Natural killer cell (primary cell): ENCODE results near the gene ZNG1F. TPM values are rescaled to one million over a fixed set of nuclear protein-coding genes. Genes with fewer than 3 reads are reported as not detected.
"Not testable (repeated sequence)": the region's sequence is repeated elsewhere in the genome, so short reads cannot be mapped to it uniquely, and the experiment has no call there.

Experiments used
- ATAC-seq, 3 donors: fragments of 150-1000 bp in 2 of 3; fragments of 200-7000 bp in 1 of 3; cut with Tn5 transposase; 1 replicate in 1 of 3; 2 replicates in 2 of 3; pipeline ENCODE4 v1.10.0; 2021; ENCODE audit warnings: mild to moderate bottlenecking in 2 of 3, moderate library complexity in 2 of 3
- DNase-seq, 2 donors: peaks; one replicate each; pipeline versions ENCODE4 v3.0.0 to v3.0.0-alpha.2; 2013 to 2021; ENCODE audit warnings: mixed read lengths in 1 of 2
- H3K27ac ChIP-seq: one replicate; pipeline ENCODE4 v1.5.1; 2013; ENCODE audit warnings: mild to moderate bottlenecking, low read length
- H3K27me3 ChIP-seq: one replicate; pipeline ENCODE4 v1.6.1; 2013; ENCODE audit warnings: low read length; ENCODE audit not compliant: control insufficient read depth, insufficient read depth
- H3K36me3 ChIP-seq: one replicate; pipeline ENCODE4 v1.6.1; 2013; ENCODE audit warnings: low read length; ENCODE audit not compliant: control insufficient read depth, insufficient read depth
- H3K4me1 ChIP-seq: one replicate; pipeline ENCODE4 v1.6.1; 2013; ENCODE audit warnings: low read length; ENCODE audit not compliant: control insufficient read depth, insufficient read depth
- H3K4me3 ChIP-seq: one replicate; pipeline ENCODE4 v1.5.1; 2013; ENCODE audit warnings: low read length
- H3K9me3 ChIP-seq: one replicate; pipeline ENCODE4 v1.6.1; 2013; ENCODE audit warnings: low read length; ENCODE audit not compliant: control insufficient read depth, insufficient read depth
- H3K27ac Mint-ChIP-seq, 2 donors: one replicate each; pipeline ENCODE4 v1.8.0; 2022; ENCODE audit warnings: mild to moderate bottlenecking in 2 of 2, mixed read lengths in 2 of 2, moderate library complexity in 1 of 2
- H3K27me3 Mint-ChIP-seq, 2 donors: one replicate each; pipeline ENCODE4 v1.8.0; 2022; ENCODE audit warnings: low read depth in 2 of 2, mixed read lengths in 2 of 2
- H3K36me3 Mint-ChIP-seq: one replicate; pipeline ENCODE4 v1.8.0; 2022; ENCODE audit warnings: mixed read lengths
- H3K4me1 Mint-ChIP-seq, 2 donors: one replicate each; pipeline ENCODE4 v1.8.0; 2022; ENCODE audit warnings: mixed read lengths in 2 of 2
- H3K4me3 Mint-ChIP-seq: one replicate; pipeline ENCODE4 v1.8.0; 2022; ENCODE audit warnings: mild to moderate bottlenecking, moderate library complexity, mixed read lengths
- H3K9me3 Mint-ChIP-seq, 2 donors: one replicate each; pipeline ENCODE4 v1.8.0; 2022; ENCODE audit warnings: mixed read lengths in 2 of 2
- WGBS: methylation state at CpG from one replicate; pipeline ENCODE4 v1.1.7; 2013; ENCODE audit warnings: missing lambda C conversion rate; ENCODE audit not compliant: insufficient coverage; 5-methylcytosine and 5-hydroxymethylcytosine counted together
- intact Hi-C: fragments of 100-400 bp; cut with micrococcal nuclease; formaldehyde crosslinking; loops from one replicate; pipeline ENCODE4 v1.14.2; 2022
- total RNA-seq, 4 donors: library from RNA; stranded (reverse); fragments of 120-200 nt in 1 of 4; gene quantifications; one replicate each; pipeline versions ENCODE4 v1.2.3 to v1.2.4, GENCODE V29; 2013 to 2022
- TF ChIP-seq, protein P1 (sequence below): fragments of 200-600 bp; IDR thresholded peaks from one replicate; pipeline ENCODE4 v1.8.0; 2022; ENCODE audit warnings: antibody characterized with exemption

ZNG1F gene
- total RNA-seq, 3 donors from 2014 or later (not counting 1 experiment from before 2014, with no cell fraction given): 7.4 to 11.0 (median 8.3) TPM

DNA sequence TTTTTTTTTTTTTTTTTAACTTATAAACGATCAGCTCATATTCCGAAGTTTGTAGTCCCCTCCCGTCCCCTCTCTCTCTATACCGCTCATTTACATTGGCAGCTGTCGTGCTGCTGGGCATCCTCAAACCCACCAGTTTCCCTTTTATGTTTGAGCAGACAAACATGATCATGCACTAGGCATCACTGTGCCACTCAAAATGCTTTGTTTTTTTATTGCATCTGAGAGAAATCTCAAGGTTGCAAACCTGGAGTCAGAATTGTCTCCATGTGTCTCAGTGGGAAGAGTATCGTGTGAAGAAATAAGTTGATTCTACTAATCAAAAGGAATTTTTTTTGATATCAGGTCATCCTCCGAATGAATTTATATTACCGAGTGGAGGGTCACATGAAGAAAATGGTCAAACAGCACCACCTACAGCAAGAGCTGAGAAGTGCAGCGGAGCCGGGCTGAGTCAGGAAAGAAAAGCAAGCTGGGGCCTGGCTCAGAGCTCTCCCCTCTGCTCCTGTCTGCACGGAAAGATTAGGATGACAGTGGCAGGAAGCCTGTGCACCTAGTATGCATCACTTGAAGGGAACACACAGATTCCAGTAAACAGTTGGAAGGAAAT is 100.6 kb downstream of the ZNG1F start:
- intact Hi-C loops, H3K4me1 Mint-ChIP-seq, H3K27me3 ChIP-seq, H3K4me1 ChIP-seq, H3K9me3 Mint-ChIP-seq, H3K4me3 ChIP-seq, DNase-seq, H3K36me3 Mint-ChIP-seq, H3K4me3 Mint-ChIP-seq, H3K27ac Mint-ChIP-seq, H3K9me3 ChIP-seq, H3K36me3 ChIP-seq, H3K27ac ChIP-seq: not testable (repeated sequence)
- ATAC-seq: peak; percentile 78 to 97 (median 95)
- TF ChIP-seq, protein P1, sequence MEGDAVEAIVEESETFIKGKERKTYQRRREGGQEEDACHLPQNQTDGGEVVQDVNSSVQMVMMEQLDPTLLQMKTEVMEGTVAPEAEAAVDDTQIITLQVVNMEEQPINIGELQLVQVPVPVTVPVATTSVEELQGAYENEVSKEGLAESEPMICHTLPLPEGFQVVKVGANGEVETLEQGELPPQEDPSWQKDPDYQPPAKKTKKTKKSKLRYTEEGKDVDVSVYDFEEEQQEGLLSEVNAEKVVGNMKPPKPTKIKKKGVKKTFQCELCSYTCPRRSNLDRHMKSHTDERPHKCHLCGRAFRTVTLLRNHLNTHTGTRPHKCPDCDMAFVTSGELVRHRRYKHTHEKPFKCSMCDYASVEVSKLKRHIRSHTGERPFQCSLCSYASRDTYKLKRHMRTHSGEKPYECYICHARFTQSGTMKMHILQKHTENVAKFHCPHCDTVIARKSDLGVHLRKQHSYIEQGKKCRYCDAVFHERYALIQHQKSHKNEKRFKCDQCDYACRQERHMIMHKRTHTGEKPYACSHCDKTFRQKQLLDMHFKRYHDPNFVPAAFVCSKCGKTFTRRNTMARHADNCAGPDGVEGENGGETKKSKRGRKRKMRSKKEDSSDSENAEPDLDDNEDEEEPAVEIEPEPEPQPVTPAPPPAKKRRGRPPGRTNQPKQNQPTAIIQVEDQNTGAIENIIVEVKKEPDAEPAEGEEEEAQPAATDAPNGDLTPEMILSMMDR: peak; percentile 60
- peaks cover 15 to 24% of the 10 kb centered on the region in 2 donors for H3K27me3 Mint-ChIP-seq
- 10% methylated on average over 7 of the region's 11 CpGs for WGBS

DNA sequence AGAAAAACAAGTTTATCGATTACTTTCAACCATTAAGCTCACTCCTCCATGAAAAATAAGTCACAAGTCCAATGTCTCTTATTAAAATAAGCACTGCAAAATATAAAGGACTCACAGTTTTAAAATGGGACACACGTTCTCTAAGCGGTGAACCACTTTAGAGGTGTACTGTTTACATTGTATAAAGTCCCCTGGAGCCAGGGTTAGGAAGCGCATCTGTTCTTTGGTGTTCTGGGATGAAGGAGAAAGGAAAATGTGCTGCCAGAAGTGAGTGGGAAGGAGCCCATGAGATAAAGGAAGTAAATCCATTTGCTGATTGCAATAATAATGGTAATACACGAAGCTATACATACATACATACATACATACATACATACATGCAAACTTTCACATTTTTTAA is 101.2 kb downstream of the ZNG1F start:
- H3K27me3 ChIP-seq, DNase-seq, H3K4me3 Mint-ChIP-seq, intact Hi-C loops, H3K27ac ChIP-seq, ATAC-seq, H3K4me1 ChIP-seq, H3K4me1 Mint-ChIP-seq, H3K27ac Mint-ChIP-seq, H3K9me3 ChIP-seq, H3K36me3 Mint-ChIP-seq, H3K4me3 ChIP-seq, H3K36me3 ChIP-seq, H3K9me3 Mint-ChIP-seq: not testable (repeated sequence)
- peaks cover 16 to 27% of the 10 kb centered on the region in 2 donors for H3K27me3 Mint-ChIP-seq
- WGBS: no CpG with 5 or more reads among the region's 5 CpGs

DNA sequence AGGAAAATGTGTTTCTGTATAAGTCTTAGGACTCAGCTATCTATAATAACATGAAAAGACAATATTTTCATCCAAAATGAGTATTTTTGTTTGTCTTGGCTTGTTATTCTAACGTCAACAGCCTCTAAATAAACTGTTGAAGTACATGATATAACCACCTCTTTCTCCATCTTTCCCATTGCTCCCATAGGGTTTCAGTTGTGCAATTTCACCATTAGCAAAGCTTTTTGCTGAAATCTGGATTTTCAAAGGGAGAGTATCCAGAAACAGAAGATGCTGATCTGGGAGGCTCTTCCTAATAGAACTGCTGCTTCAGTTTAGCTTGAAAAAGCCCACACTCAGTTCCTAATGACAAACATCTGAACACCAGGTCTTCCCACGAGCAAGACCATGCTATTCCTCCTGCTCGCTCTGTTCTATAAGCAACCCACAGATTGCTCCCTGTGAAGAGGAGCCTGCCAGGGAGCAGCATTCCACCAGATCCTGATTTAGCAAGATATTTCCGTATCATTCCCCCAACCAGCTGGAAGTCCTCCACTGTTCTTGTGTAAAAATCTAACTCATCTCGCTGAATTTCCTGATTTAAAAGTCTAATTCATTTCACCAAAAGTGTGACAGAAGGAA is 101.8 kb downstream of the ZNG1F start:
- H3K36me3 Mint-ChIP-seq, H3K9me3 ChIP-seq, H3K4me1 ChIP-seq, H3K4me1 Mint-ChIP-seq, H3K4me3 Mint-ChIP-seq, intact Hi-C loops, ATAC-seq, H3K27ac ChIP-seq, DNase-seq, H3K4me3 ChIP-seq, H3K9me3 Mint-ChIP-seq, H3K36me3 ChIP-seq, H3K27ac Mint-ChIP-seq, H3K27me3 ChIP-seq: not testable (repeated sequence)
- H3K27me3 Mint-ChIP-seq: peaks cover 22 to 33% of the 10 kb centered on the region in 2 donors
- 86% methylated on average over 3 of the region's 5 CpGs for WGBS

DNA sequence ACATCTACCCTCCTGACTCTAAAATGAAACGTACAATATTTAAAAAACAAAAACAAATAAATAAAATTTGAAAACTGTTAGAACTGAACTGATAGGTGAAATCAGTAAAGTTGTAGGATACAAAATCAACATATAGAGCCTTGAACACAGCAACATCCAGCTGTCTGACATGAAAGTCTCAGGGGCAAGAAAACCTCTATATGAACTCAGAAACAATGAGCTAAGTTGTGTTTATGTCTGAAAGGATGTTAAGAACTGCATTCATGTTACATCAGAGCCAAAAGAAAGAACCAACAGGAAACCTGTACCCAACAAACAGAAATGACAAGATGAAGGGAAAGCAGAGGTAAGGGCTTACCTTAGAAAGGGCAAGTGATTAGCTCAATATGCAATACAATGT is 102.4 kb downstream of the ZNG1F start:
- H3K36me3 ChIP-seq, H3K9me3 ChIP-seq, H3K4me1 Mint-ChIP-seq, H3K4me3 ChIP-seq, ATAC-seq, H3K27me3 ChIP-seq, intact Hi-C loops, H3K27ac ChIP-seq, DNase-seq, H3K4me1 ChIP-seq, H3K27ac Mint-ChIP-seq, H3K9me3 Mint-ChIP-seq, H3K36me3 Mint-ChIP-seq, H3K4me3 Mint-ChIP-seq: not testable (repeated sequence)
- no CpG with 5 or more reads among the region's 1 CpG for WGBS
- peaks cover 23 to 33% of the 10 kb centered on the region in 2 donors for H3K27me3 Mint-ChIP-seq

DNA sequence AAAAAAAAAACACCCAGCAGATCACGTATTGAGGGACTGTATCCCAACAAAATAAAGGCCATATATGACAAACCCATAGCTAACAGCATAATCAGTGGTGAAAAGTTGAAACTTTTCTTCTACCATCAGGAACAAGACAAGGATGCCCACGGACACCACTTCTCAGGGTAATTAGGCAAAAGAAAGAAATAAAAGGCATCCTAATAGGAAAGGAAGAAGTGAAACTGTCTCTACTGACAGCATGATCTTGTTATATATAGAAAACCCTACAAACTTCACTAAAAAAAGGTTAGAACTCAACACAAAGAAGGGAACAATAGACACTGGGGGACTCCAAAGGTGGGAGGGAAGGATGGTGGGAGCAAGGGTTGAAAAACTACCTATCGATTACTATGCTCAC is 102.9 kb downstream of the ZNG1F start:
- H3K27ac ChIP-seq, H3K4me1 Mint-ChIP-seq, H3K4me1 ChIP-seq, H3K4me3 ChIP-seq, H3K36me3 ChIP-seq, H3K27me3 ChIP-seq, DNase-seq, H3K9me3 Mint-ChIP-seq, H3K4me3 Mint-ChIP-seq, H3K36me3 Mint-ChIP-seq, ATAC-seq, H3K9me3 ChIP-seq, intact Hi-C loops, H3K27ac Mint-ChIP-seq: not testable (repeated sequence)
- peaks cover 23 to 33% of the 10 kb centered on the region in 2 donors for H3K27me3 Mint-ChIP-seq
- no CpG with 5 or more reads among the region's 3 CpGs for WGBS

DNA sequence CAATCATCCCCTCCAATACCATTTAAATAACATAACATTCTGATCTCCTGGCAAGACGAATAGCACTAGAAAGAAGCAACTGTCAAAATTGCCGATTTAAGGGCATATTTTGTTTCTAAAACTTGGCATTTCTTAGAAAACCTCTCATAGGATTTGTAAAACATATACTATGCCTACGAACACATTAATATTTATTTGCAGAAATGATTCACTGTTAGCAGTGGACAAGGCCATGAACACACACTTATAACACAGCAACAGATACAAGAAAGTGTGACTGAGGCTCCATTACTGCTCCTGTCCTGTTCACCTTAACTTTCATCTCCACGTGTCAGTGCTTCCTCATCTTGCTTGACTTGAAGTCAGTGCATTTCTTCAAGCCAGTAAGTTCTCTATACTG is 106.8 kb downstream of the ZNG1F start:
- H3K27me3 Mint-ChIP-seq: peaks cover 18 to 26% of the 10 kb centered on the region in 2 donors
- intact Hi-C loops, DNase-seq, ATAC-seq, H3K9me3 Mint-ChIP-seq, H3K36me3 Mint-ChIP-seq, H3K27ac Mint-ChIP-seq, H3K4me1 Mint-ChIP-seq, H3K4me3 Mint-ChIP-seq, H3K4me3 ChIP-seq, H3K27ac ChIP-seq, H3K27me3 ChIP-seq, H3K4me1 ChIP-seq, H3K9me3 ChIP-seq, H3K36me3 ChIP-seq: not testable (repeated sequence)
- WGBS: 82% methylated on average over 3 of the region's 4 CpGs
